ENCODE measurements around the gene APBA2.

Gene APBA2

GRCh38 chr15:29003191-29003839 lies 117.5 kb downstream of the APBA2 start:
- no peak for DNase-seq (ENCODE audit: low spot score)
- in situ Hi-C loops (cut with MboI; ENCODE audit: low pct_unique_long_range_greater_than_20kb, low sequenced_read_pairs, unreplicated experiment), result no loop called here
- TF ChIP-seq CTCF (IDR thresholded peaks at IDR 0.05; ENCODE audit: extremely low read depth, insufficient read depth, missing control alignments), result no peak

- no peak for DNase-seq (ENCODE audit: low spot score)
- in situ Hi-C loops (cut with MboI; ENCODE audit: low pct_unique_long_range_greater_than_20kb, low sequenced_read_pairs, unreplicated experiment), result no loop called here
- no peak for TF ChIP-seq CTCF (IDR thresholded peaks at IDR 0.05; ENCODE audit: extremely low read depth, insufficient read depth, missing control alignments)
These were observed 118.1 kb downstream of the APBA2 start for GRCh38 chr15:29003840-29004233.

- in situ Hi-C loops (cut with MboI; ENCODE audit: low pct_unique_long_range_greater_than_20kb, low sequenced_read_pairs, unreplicated experiment), result no loop called here
- no peak for TF ChIP-seq CTCF (IDR thresholded peaks at IDR 0.05; ENCODE audit: extremely low read depth, insufficient read depth, missing control alignments)
- no peak for DNase-seq (ENCODE audit: low spot score)
These were observed 120.2 kb downstream of the APBA2 start for GRCh38 chr15:29005931-29006330.

GRCh38 chr15:29008846-29009245 lies 123.1 kb downstream of the APBA2 start:
- in situ Hi-C loops (cut with MboI; ENCODE audit: low pct_unique_long_range_greater_than_20kb, low sequenced_read_pairs, unreplicated experiment), result no loop called here
- no peak for TF ChIP-seq CTCF (IDR thresholded peaks at IDR 0.05; ENCODE audit: extremely low read depth, insufficient read depth, missing control alignments)
- DNase-seq (ENCODE audit: low spot score), result no peak

- in situ Hi-C loops (cut with MboI; ENCODE audit: low pct_unique_long_range_greater_than_20kb, low sequenced_read_pairs, unreplicated experiment), result no loop called here
- no peak for DNase-seq (ENCODE audit: low spot score)
- TF ChIP-seq CTCF (IDR thresholded peaks at IDR 0.05; ENCODE audit: extremely low read depth, insufficient read depth, missing control alignments), result no peak
These were observed 126.3 kb downstream of the APBA2 start for GRCh38 chr15:29012097-29012496.

- no peak for TF ChIP-seq CTCF (IDR thresholded peaks at IDR 0.05; ENCODE audit: extremely low read depth, insufficient read depth, missing control alignments)
- no peak for DNase-seq (ENCODE audit: low spot score)
These were observed 128.7 kb downstream of the APBA2 start for GRCh38 chr15:29014493-29014892.

More at GRCh38 chr15:29014493-29014892, 128.7 kb downstream of the APBA2 start:
- in situ Hi-C loops (cut with MboI; ENCODE audit: low pct_unique_long_range_greater_than_20kb, low sequenced_read_pairs, unreplicated experiment), result no loop called here

Data from GM13977 (cell line).